Activated CD8-positive, alpha-beta memory T cell treated with anti-CD3 and anti-CD28 coated beads for 24 hours (primary cell): ENCODE measurements around the gene PDGFD.

ENCODE experiments used
- DNase-seq: peaks from one replicate; pipeline ENCODE4 v3.0.0-alpha.2; 2020

The PDGFD gene

DNA sequence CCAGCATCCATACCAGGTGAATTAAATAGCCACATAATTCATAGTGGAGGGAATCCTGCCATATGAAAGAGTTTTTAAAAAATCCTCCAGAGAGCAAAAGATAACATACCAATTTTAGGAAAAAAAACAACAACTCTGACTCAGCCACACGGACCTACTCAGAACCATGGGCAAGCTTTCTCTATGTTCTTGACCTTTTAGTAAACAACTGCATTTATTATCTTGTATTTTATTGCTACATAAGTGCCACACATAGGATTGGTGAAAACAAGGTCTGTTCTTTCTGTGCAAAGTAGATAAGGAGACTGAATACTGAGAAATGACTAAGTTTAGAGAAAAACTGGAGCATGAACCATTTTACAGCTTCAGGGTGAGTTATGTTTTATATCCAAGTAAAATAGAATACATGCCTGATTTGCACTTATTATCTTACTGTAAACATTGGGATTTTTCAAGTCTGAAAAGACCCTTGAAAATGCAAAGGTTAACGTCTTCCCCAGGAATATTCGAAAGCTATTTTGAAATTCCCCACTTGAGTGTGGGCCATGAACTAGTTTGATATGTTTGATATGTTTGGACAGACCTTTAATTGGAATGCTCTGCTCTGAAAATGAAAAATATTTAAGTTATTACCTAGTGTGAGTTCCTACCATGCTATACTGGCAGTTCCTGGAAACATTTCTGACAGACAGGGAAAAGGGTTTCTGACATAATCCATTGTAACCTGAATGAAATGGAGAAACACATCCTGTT is 217.0 kb downstream of the PDGFD start:
- DNase-seq: no peak

DNA sequence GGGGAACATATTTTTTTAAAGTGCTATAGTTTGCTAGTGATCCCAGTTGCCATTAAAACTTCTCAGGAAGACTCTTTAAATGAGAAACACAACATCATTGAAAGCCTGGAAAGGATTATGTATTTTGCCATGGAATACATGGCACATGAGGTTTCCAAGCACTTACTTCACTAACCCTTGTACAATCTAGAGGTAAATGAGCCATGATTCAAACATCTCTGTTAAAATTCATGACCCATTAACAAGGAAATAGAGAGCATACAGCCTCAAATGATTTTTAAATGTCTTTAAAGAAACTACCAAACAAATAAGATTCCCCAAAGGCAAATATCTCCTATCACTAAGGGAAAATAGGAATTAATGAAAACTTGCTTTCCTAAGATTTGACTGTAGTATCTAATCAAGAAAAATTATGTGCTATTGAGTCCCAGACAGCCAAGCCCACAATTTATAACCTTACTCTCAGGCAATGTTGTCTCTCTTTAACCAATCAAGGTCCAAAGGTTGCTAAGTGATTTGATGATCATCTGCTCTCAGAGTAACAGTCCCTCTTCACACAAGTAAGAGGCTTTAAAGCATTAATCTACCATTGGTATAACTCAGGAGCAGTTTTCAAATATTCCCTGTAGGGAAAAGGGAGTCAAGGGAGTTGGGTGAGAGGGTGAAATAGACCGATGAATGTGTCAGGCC is 219.6 kb downstream of the PDGFD start:
- no peak for DNase-seq

DNA sequence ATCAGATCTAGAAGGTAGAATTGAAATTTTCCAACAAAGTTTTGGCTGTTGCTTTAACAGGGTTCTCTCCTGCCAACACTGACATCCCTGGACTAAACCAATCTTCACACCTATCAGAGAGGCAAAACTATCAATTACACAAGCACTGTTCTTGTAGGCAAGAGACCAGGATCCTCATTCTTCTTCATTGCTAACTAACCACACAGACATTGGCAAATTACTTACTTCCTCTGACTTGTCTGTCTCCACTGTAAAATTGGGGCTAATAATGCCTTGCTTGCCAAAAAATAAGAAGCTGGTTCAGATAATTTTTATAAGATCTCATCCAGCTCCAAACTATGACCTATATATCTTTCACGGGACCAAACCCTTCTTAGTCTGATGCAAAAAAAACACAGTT is 221.3 kb downstream of the PDGFD start:
- no peak for DNase-seq

DNA sequence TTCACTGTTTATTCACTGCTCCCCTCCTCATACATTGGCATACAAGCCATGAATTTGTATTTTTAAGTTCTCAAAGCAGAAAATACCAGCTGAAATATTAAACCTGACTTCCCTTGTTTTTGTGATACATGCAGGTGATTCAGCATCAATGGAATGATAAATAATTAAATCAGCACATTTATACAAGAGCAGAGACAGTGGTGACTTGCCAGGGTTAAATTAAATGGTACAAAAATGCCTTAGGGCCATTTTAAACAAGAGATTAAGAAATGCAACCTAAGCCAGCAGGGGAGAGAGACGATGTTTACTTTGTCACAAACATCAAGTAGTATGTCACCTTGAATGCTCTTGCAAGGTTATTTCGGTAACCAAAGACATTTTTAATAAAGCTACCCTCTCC is 223.4 kb downstream of the PDGFD start:
- DNase-seq: no peak

DNA sequence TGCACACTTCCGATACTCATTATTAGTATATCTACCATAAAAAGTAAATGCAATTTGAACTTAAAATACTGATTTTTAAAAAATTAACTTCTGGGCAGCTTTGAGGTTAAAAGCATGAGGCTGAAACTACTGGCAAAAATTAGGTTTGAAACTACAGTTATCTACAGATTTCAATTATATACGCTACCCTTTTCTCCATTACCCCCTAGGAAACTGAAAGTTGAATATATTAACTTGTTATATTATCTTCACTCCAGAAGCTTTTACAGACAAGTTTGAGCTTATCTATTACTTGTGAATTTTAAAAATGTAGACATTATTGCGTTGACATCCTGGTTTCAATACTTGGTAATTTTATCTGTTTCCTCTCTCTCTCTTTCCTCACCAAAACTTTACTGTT is 224.3 kb downstream of the PDGFD start:
- DNase-seq: no peak

DNA sequence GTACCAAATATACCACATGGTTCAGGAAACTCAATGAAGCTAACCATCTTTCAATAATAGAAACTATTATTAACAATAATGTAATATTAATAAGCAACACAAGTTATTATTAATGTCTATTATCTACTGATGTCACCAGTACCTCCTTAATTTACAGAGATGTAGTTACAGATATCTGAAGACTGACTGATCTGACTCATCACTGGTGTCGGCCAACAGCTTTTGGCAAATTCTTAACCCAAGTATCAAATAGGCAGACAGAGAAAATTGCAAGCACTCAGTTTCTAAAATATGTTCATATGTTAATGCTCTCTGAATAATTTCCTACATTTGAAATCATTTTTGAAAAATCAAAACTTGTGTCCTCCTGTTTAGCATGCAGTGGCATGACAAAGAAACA is 227.9 kb downstream of the PDGFD start:
- DNase-seq: no peak

GRCh38 chr11:103935219-103935618 is 228.7 kb downstream of the PDGFD start:
- no peak for DNase-seq

DNA sequence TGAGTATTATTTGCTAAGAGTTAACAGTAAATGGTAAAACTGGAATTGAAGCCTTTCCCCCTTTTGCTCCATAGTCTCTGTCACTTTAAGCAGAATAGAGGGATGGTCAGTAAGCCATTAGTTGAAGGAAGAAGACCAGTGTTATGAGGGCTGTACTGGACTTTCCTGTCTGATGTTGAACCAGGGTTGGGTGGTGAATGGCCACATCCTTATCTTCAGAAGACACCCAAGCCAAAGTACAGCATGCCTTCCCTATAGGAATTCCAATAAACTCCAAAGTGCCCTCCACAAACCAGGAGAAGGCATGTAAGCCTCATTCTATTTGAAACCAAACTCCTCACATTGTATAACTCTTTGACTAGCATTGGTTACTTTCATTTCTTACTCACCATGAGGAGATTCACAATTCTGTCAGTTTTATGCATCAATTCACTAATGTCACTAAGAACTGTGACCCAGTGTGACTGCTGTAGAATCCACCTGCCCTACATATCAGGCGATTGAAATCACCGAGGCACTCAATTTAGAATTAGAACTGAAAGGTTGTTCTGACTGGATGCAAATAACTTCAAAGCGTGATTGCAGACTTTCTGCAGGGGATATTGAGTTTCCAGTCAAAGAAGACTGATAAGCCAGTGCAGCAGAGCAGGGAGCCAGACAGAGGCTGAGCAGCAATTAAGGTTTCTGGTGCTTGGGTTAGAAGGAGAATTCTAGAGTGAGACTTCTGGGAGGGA is 234.6 kb downstream of the PDGFD start:
- no peak for DNase-seq

DNA sequence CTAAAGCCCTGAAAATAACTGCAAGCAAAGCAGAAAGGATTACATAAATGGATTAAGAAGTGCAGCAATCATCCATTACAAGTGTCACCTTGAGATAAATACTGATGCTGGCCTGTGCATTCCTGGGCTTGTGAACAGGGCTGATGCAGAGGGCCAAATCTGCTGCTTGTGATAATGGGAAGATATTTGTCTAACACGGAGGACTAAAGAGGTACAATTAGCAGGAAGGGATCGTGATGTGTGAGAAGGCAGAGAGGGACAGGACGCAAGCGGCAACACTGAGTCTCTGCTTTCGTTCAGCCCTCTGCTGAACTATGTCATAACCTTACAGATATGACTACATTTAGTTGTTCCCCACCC is 235.2 kb downstream of the PDGFD start:
- no peak for DNase-seq

DNA sequence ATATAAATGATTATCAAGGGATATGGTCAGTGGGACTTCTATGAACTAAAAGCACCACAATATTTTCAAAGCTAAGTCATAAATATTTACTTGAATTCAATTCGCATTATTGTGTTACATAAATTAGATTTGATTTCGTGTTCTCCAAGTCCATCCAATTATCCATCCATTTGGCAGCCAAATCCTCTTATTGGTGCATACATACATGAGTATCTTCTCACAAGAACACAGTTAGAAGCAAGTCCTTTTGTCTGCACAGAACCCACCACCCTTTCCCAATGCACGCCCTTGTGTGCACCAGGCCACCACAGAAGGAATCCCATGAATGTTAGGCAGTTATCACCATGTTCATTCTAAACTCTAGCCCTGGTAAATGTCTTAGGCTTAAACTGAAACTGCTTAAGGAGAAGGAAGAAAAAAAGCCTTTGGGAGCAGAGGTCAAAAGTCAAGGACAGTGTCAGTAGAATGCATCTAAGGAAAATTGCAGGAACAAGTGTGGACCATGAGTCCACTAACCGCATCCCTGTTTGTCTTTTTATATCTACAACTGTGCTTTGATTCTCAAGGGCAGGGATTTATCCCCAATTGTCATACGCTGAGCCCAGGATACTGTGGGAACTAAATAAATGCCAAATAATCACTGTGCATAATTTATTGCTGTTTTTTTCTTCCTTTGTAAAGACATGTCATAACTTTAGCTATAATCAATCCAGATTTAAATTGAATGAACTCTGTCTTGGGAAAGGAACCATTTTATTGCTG is 235.7 kb downstream of the PDGFD start:
- no peak for DNase-seq

- DNase-seq: no peak
Measured at GRCh38 chr11:103927535-103927934, 236.4 kb downstream of the PDGFD start.

DNA sequence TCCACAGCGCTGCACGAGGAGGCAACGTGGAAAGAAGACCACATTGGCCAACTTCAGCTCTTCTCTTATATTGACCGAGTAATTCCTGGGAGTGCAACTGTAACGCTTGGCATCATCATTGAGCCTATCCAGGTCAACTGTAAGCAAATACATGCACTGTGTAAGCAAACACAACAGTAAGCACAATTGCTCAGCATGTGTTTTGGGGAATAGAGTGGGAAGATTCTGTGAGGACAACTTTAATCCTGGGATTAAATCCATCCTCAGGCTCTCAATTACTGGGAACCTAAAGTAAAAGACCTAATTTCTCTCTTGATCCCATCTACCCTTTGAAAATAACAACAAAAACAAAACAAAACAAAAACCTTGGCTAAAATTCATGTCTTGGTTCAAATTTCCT is 237.0 kb downstream of the PDGFD start:
- no peak for DNase-seq

DNA sequence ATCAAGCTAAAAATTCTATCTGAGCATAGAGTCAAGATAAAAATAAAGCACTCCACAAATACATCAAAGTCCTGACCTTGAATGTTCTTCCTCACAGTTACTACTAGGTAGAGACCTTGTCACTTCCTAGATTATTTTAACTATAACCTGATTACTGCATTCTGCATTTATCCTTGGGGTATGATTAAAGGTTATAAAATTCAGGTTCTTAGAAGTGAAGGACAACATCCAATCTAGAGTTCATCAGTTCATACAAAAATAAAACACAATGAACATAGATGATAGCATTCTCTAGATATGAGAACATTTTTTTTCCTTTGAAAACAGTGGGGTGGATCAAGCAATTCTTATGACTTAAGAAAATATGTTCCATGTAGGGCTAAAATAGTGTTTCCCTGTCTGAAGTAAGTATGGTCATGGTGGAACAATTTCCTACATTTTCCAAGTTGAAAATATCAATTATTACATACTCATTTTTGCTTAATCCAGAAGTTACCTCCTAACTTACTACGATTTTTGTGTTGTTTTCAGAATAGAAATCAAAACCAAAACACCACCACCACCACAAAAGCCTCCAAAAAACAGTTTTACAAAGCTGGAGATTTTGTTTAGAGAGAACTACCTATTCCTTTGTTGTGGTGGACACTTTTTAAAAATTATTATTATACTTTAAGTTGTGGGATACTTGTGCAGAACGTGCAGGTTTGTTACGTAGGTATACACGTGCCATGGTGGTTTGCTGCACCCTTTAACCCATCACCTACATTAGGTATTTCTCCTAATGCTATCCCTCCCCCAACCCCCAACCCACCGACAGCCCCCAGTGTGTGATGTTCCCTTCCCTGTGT is 239.6 kb downstream of the PDGFD start:
- no peak for DNase-seq

GRCh38 chr11:103923451-103923931 is 240.5 kb downstream of the PDGFD start:
- DNase-seq: no peak

GRCh38 chr11:103920933-103921332 is 243.0 kb downstream of the PDGFD start:
- no peak for DNase-seq

- no peak for DNase-seq
Measured at GRCh38 chr11:103920449-103920848, 243.5 kb downstream of the PDGFD start.

DNA sequence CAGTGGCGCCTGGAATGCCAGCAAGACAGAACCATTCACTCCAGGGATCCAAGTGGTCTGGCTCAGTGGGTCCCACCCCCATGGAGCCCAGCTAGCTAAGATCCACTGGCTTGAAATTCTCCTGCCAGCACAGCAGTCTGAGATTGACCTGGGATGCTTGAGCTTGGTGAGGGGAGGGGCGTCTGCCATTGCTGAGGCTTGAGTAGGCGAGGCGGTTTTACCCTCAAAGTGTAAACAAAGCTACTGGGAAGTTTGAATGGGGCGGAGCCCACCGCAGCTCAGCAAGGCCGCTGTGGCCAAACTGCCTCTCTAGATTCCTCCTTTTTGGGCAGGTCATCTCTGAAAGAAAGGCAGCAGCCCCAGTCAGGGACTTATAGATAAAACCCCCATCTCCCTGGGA is 253.2 kb downstream of the PDGFD start:
- DNase-seq: no peak

- DNase-seq: no peak
Measured at GRCh38 chr11:103907548-103908455, 256.1 kb downstream of the PDGFD start.

- no peak for DNase-seq
Measured at GRCh38 chr11:103907136-103907535, 256.8 kb downstream of the PDGFD start.

DNA sequence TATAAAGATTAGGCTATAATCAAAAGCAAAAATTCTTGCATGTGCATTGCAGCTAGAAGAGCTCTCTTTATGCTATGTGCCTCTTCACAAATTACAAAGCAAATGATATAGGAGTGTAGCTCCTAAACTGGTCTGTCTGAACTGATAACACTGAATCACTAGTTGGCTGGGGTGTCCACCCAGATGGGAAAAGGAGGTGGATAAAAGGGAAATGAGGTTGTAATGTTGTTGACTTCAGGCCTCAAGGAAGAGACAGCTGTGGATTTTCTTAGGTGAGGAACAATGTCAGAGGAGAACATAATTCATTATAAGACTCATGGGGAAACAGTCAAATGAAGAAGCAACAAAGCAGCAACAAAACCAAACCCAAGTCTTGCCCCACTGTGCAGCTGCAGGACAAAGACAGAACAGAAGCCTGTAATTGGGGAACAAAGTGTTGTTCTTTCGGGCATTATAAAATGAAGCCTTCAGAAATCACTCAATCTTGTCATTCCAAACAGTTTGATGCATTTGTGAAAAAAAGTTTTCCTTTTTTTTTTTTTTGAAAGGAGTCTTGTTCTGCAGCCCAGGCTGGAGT is 257.6 kb downstream of the PDGFD start:
- no peak for DNase-seq

- DNase-seq: no peak
Measured at GRCh38 chr11:103904324-103904667, 259.7 kb downstream of the PDGFD start.
